SK-N-MC (cell line): Measurements from ENCODE around the gene ZNF827.

Experiments
- FOXP2 ChIP-seq: optimal IDR thresholded peaks from 2 replicates; pipeline ENCODE3; 2011; ENCODE audit warnings: mild to moderate bottlenecking, moderate library complexity; ENCODE audit not compliant: insufficient read depth; ENCODE audit errors: extremely low read length, control extremely low read depth
- POLR2AphosphoS5 ChIP-seq: IDR thresholded peaks from 2 replicates; pipeline ENCODE4 v1.6.1; 2012; ENCODE audit warnings: mild to moderate bottlenecking, low read depth, low read length, borderline replicate concordance

DNA sequence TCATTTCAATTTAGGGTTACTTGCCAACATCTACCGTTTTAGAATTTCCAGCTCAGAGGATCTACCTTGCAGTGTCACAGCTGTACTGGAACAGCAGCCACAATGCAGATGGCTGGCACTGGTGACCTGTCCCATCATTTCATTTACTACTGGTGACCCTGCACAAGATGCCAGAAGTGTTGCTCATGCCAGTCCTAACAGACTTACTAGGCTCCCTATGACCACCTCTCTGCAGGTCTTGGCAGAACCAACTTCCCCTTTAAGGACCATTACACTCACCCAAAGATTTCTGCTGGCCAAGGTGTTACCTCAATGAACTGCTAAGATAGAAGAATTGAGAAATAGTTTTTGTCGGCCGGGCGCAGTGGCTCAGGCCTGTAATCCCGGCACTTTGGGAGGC lies 151.8 kb downstream of the ZNF827 start:
- TF ChIP-seq FOXP2: no peak
- TF ChIP-seq POLR2AphosphoS5: no peak
